Cardiac muscle cell (in vitro differentiated cells and primary cell): Measurements from ENCODE around the gene ZFAND2B. TPM values are rescaled to one million over a fixed set of nuclear protein-coding genes. Genes with fewer than 3 reads are reported as not detected.

Source experiments
- DNase-seq, 2 donors: peaks; one replicate each; pipeline versions ENCODE4 v3.0.0 to v3.0.0-alpha.2; 2010 to 2017; ENCODE audit warnings: low read depth in 1 of 2, low spot score in 1 of 2
- H3K27ac ChIP-seq: fragments of 200-600 bp; sonication (generic); 2 replicates; pipeline ENCODE4 v1.5.1; 2016
- H3K27me3 ChIP-seq: fragments of 200-600 bp; sonication (generic); 2 replicates; pipeline ENCODE4 v1.6.0; 2016; ENCODE audit warnings: control low read depth
- H3K36me3 ChIP-seq: fragments of 200-600 bp; sonication (generic); 2 replicates; pipeline ENCODE4 v1.5.1; 2016; ENCODE audit warnings: control low read depth
- H3K4me1 ChIP-seq: fragments of 200-600 bp; sonication (generic); 2 replicates; pipeline ENCODE4 v1.8.1; 2017; ENCODE audit warnings: low read depth, mild to moderate bottlenecking, mixed run types
- H3K4me3 ChIP-seq: fragments of 200-600 bp; sonication (generic); 2 replicates; pipeline ENCODE4 v1.5.1; 2016; ENCODE audit warnings: mild to moderate bottlenecking
- H3K9me3 ChIP-seq: fragments of 200-600 bp; sonication (generic); 2 replicates; pipeline ENCODE4 v1.5.1; 2017; ENCODE audit warnings: low read depth, mild to moderate bottlenecking, control low read depth
- polyA plus RNA-seq: library from polyadenylated mRNA; unstranded; fragments of >200 nt; fragmentation: Nextera tagmentation; extraction: Ambion mirVana; gene quantifications from 2 replicates; pipeline ENCODE4 v1.2.1, GENCODE V29; 2016
- total RNA-seq: library from RNA; depleted of rRNA; stranded (reverse); fragments of >200 nt; gene quantifications from 2 replicates; pipeline ENCODE4 v1.2.3, GENCODE V29; 2016
- TF ChIP-seq, protein P1 (sequence below): IDR thresholded peaks from 2 replicates; pipeline ENCODE4 v1.5.1; 2012; ENCODE audit warnings: low read depth, mild to moderate bottlenecking, low read length

Gene ZFAND2B
- total and polyA plus RNA-seq, 2 experiments from 2014 or later: 35.4 to 54.8 TPM

DNA sequence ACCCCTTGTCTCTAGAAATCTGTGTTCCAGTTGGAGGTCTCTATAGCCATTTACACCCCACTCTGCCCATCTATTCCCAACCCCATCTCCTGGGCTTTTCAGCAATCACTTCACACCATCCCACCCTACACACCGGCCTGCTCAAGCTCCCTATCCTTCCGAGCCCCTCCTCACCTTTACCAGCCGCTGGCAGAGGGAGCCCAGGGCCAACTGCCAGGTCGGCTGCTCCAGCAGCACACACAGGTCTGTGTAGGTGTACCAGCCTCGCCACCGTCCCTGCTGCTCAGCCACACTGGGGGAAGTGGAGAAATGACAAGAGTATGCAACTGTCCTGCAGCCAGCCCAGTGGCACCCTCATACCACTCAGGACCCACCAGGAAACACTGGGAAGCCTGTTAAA, 33.4 kb upstream of the ZFAND2B start:
- no peaks in the 10 kb centered on the region for H3K27me3 ChIP-seq
- H3K9me3 ChIP-seq: no peaks in the 10 kb centered on the region
- H3K36me3 ChIP-seq: peaks cover 9% of the 10 kb centered on the region
- no peak overlapping the region for H3K4me3 ChIP-seq
- TF ChIP-seq, protein P1, sequence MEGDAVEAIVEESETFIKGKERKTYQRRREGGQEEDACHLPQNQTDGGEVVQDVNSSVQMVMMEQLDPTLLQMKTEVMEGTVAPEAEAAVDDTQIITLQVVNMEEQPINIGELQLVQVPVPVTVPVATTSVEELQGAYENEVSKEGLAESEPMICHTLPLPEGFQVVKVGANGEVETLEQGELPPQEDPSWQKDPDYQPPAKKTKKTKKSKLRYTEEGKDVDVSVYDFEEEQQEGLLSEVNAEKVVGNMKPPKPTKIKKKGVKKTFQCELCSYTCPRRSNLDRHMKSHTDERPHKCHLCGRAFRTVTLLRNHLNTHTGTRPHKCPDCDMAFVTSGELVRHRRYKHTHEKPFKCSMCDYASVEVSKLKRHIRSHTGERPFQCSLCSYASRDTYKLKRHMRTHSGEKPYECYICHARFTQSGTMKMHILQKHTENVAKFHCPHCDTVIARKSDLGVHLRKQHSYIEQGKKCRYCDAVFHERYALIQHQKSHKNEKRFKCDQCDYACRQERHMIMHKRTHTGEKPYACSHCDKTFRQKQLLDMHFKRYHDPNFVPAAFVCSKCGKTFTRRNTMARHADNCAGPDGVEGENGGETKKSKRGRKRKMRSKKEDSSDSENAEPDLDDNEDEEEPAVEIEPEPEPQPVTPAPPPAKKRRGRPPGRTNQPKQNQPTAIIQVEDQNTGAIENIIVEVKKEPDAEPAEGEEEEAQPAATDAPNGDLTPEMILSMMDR: no peak
- H3K27ac ChIP-seq: no peak overlapping the region
- no peaks in the 10 kb centered on the region for H3K4me1 ChIP-seq
- DNase-seq: no peak

DNA sequence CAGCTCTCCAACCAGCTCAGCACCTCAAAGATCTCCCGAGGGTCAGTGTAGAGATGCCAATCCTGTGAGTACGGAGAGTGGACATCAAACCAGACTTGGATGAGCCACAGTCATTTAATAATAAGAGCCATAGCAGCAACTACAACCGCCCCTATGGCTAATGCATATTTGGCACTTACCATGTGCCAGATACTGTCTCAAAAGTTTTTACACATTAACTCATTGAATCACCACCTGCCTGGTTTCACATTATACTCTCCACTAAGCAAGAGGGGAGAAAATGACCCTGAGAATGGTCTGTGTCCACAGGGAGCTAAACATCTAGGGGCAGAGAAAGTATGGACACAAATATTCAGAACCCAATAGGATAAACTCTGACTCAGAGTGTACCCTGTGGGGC, 32.4 kb upstream of the ZFAND2B start:
- H3K27ac ChIP-seq: no peak overlapping the region
- peaks cover 9% of the 10 kb centered on the region for H3K36me3 ChIP-seq
- TF ChIP-seq, protein P1: no peak
- no peaks in the 10 kb centered on the region for H3K9me3 ChIP-seq
- no peaks in the 10 kb centered on the region for H3K27me3 ChIP-seq
- H3K4me3 ChIP-seq: no peak overlapping the region
- peaks cover 2% of the 10 kb centered on the region for H3K4me1 ChIP-seq
- DNase-seq: no peak

DNA sequence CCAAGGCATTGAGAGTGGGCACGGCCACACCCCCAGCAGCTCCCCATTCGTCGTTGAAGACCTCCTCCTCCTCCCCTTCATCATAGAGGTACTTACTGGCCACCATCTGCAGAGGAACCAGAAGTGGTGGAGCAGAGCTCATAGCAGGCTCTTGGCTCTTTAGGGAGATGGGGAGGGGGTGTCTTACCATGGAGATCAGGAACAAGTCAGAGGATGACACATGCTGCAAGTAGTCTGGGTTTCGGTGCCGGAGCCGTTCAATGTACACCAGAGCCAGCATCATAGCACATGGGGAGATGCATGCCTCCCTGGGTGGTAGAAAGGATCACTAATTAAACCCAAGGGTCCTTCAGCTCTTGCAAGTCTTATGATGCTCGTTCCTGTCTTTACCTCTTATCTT, 31.8 kb upstream of the ZFAND2B start:
- Histone ChIP-seq H3K27ac (no peak overlapping the region), H3K36me3 (peaks cover 9% of the 10 kb centered on the region), H3K4me3 (no peak overlapping the region), H3K27me3 (no peaks in the 10 kb centered on the region), H3K4me1 (peaks cover 4% of the 10 kb centered on the region), H3K9me3 (no peaks in the 10 kb centered on the region)
- no peak for DNase-seq
- TF ChIP-seq, protein P1: no peak

DNA sequence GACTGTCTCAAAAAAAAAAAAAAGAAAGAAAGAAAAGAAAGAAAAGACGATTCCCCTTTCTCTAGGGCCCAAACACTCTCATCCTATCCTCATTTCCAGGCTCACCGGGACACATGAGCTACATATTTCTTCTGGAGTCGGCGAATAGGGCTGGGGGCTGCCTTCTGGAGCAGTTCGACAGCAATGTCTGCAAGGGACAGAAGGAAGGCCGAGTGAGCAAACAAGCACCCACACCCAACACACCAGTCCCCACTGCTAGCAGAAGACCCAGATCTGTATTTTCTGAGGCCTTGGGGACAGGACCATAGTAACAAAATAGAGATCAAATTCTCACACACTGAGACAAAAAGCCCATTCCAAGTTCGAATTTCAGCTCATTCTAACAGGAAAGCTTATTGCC, 31.1 kb upstream of the ZFAND2B start:
- Histone ChIP-seq H3K9me3 (no peaks in the 10 kb centered on the region), H3K27ac (no peak overlapping the region), H3K4me3 (no peak overlapping the region), H3K36me3 (peaks cover 11% of the 10 kb centered on the region), H3K27me3 (no peaks in the 10 kb centered on the region), H3K4me1 (peaks cover 4% of the 10 kb centered on the region)
- DNase-seq: no peak
- TF ChIP-seq, protein P1: no peak

DNA sequence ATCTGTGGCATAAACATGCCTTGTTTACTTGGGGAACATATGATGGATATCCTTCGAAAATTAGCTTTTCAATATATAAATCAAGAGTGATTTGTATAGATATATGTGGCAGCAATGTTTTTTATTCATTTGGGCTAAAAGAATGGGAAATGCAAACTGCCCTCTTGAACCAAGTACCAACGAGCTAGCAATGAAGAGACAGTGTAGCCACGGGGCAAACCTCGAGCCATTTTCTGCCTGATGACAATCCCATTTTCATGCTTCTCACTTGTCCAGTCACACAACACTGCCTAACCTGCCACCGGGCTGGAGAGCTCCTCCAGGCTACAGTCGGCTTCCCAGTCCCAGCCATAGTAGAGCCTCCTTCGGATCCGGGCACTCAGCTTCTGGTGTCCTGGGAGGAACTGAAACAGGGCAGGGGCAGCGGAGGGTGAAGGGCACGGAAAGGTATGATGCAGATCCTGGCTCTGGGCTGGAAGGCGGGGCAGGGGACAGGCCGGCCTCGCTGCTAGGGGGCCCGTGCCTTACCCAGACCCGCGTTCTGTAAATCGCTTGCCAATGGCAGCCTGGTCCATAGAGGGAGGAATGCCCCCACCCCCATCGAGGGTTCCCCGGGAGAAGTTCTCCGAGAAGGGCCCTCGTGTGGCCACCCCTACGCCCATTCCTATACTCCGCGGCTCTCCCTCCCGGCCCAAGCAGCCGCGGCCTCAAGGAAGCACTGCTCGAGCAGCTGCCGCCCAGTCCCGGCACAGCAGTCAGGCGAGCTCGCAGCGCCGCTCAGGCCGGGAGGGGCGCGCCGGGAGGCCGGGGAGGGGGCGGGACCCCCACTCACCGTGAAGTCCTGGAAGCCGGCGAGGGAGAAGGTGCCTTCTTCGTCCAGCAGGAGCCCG, 30.4 kb upstream of the ZFAND2B start:
- Histone ChIP-seq H3K27me3 (no peaks in the 10 kb centered on the region), H3K4me3 (peak overlapping the region; percentile 49), H3K27ac (peak overlapping the region; percentile 93), H3K9me3 (no peaks in the 10 kb centered on the region), H3K4me1 (peaks cover 4% of the 10 kb centered on the region), H3K36me3 (peaks cover 18% of the 10 kb centered on the region)
- TF ChIP-seq, protein P1: peak; percentile 21
- peak; percentile 38 to 69 for DNase-seq
